Stimulated activated CD8-positive, alpha-beta memory T cell treated with anti-CD3 and anti-CD28 coated beads, Interleukin-7, amount 100 ng/mL, for 24 hours (primary cell): ENCODE data around the gene MACROD2.

Source experiments
- DNase-seq: peaks from one replicate; pipeline ENCODE4 v3.0.0-alpha.2; 2020; ENCODE audit warnings: low read depth

The MACROD2 gene

DNA sequence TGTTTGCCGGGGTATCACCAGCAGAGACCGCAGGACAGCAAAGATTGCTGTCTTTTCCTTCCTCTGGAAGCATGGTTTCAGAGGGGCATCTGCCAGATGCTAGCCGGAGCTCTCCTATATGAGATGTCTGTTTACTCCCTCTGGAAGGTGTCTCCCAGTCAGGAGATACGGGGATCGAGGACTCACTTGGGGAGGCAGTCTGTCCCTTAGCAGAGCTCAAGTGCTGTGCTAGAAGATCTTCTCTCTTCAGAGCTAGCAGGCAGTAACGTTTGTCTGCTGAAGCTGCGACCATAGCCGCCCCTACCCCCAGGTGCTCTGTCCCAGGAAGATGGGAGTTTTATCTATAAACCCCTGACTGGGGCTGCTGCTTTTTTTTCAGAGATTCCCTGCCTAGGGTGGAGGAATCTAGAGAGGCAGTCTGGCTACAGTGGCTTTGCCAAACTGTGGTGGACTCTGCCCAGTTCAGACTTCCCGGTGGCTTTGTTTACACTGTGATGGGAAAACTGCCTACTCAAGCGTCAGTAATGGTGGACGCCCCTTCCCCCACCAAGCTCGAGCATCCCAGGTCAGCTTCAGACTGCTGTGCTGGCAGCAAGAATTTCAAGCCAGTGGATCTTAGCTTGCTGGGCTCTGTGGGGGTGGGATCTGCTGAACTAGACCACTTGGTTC, 475.0 kb downstream of the MACROD2 start:
- no peak for DNase-seq

DNA sequence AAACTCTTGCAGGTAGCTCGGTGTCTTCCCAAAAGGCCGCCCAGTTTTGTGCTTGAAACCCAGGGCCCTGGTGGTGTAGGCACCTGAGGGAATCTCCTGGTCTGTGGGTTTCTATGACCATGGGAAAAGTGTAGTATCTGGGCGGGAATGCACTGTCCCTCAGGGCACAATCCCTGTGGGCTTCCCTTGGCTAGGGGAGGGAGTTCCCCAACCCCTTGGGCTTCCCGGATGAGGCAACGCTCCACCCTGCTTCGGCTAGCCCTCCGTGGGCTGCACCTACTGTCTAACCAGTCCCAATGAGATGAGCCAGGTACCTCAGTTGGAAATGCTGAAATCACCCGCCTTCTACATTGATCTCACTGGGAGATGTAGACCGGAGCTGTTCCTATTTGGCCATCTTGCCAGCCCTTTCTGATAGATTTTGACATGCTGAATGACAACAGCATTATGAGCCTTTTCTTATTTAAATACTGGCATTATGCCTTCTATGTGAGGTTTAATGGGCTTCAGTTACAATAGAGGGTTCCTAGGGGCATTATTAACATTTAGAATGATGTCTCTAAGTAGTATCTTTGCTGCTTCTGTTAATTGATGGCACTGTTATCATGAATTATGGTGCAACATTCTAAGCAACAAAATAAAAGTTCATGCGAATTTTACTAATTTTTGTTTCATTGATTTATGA, 475.8 kb downstream of the MACROD2 start:
- no peak for DNase-seq

DNA sequence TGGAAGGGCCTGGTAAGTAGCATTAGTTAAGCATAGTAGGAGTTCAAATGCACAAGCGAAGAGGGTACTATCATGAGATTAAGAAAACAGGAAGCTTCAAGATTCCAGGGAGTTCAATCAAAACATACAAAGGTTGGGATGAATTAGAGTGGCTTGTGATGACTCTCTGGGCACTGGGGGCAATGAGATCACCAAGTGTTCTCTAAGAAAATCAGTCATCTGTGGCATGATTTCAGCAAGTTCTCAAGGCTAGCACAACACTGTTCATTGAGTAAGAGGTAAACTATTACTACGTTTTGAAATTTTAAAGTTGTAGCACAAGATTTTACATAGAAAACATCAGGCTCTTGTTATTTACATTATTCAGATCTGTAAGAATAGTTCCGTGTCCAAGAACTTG, 481.8 kb downstream of the MACROD2 start:
- no peak for DNase-seq

DNA sequence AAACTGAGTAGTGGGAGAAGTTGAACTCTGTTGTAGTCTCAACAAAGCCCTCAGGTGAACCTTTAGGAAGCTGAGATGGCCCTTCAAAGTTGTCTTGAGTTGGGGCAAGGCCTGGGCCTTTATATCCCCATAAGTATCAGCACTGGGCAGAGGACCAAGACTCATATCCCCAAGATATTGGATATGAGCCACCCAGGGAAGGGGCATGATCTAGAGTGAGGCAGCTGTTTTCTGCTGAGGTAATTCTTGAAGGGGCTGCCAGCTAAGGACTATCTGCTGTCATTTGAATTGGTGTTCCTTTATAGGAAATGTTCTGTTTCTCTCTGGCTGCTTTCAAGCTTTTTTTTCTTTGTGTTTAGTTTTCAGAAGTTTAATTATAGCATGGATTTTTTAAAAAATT, 482.8 kb downstream of the MACROD2 start:
- DNase-seq = no peak

DNA sequence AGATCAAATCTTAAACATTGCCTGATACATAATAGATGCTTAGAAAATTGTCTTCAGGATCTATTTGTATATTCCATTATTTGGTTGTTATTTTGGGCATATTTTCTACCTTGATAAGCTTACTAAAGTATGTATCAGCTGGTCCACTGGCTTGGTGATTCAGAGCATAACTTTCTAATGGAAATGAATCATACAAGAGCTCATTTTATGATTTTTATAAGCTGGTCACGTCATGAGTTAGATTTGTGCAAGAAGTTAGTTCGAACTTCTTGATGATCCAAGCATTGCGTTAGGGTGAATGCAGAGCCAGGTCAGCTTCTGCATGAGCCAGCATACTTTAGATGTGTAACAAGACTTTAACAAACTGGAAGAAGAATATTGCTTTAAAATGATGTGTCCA, 486.5 kb downstream of the MACROD2 start:
- no peak for DNase-seq

DNA sequence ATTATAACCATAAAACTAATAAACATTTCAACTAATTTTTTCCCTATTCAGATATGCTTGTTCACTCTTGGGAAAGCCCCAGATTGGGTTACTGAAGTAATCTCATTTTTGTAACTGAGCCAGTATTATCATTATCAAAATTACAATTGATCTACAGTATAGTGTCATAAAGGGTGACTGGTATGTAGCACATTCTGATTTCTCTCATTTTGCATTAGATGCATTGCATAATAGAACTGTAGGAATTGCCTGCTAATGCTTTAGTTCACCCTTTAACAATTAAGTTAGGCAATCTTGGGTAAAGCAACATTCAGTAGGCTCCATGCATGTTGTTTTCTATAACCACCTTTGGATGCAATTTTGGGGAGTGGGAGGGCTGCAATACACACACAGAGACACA, 492.9 kb downstream of the MACROD2 start:
- no peak for DNase-seq

DNA sequence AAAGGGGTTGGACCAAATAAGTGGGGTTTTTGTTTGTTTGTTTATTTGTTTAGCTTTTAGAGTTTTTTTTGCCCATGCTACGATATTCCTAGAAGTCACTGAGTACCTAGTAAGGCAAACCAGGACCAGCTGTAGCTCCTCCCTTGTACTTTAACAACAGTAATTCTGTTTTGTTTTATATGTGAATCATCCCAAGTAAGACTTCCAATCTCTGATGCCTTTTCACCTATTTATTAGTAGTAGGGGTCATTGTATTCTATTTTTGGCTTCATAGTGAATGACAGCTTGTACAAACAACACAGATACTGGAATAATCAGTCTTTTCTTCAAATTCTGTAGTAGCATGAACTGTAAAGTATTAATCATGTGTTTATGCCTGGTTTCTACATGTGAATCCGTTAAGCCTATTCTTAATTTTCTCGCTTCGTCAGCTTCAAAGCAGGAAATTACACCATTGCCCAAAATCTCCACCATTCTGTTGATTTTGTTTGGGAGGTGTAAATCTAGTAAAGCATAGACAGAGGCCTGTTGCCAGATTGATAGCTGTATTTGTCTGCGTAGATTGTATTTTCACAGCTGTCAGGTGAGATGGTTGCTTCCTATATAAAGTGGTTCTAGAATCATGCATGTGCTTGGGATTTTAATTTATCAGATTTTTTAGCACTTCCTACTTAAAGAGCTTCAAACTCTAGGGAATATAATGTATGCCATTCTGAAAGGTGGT, 493.6 kb downstream of the MACROD2 start:
- DNase-seq = no peak

DNA sequence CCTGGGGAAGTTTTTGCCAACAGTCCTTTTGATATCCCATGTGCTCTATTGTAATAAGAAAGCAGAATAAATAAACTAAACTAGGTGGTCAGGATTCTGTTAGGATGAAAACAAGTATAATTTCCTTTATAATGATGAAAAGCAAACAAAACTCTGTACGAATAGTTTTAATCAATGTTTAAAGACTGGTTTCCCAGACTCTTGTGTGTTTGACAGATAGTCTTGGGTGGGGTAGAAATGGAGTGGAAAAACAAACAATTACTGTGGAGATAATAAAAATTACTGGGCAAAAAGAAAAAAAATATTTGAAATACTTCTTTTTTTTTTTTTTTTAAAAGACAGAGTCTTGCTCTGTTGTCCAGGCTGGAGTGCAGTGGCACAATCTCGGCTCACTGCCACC, 494.2 kb downstream of the MACROD2 start:
- no peak for DNase-seq

DNA sequence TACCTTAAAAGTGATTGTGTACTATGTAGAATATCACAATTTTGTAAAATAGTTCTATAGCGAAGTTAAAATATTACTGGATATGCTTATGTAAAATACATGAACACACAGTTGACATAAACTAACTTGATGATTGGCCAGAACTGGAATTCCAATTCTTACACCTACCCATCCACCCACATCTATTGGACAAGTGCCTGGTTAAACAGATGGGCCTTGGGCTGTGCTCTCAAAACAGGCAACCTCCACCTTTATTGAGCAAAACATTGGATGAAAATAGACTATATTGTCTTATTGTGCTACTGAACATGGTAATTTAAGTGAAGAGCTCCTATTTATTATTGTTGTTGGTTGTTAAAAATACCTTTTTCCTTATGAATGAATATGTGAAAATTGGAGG, 496.1 kb downstream of the MACROD2 start:
- DNase-seq = no peak

DNA sequence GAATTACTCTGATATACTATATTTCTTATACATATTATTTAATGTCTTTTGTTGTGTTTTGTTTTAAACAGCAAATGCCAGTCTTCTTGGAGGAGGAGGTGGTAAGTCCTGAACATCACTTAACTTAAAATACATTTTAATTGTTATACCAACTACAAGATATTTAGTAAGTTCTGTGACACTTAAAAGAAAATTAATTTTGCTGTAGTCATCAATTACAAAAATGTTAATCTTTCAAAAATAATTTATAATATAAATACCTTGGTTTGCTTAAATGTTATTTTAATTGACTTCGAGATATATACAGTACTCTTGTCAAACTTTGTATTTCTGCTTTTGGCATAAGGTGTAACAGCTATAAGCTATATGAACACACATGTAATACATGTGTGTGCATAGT, 498.1 kb downstream of the MACROD2 start:
- no peak for DNase-seq

DNA sequence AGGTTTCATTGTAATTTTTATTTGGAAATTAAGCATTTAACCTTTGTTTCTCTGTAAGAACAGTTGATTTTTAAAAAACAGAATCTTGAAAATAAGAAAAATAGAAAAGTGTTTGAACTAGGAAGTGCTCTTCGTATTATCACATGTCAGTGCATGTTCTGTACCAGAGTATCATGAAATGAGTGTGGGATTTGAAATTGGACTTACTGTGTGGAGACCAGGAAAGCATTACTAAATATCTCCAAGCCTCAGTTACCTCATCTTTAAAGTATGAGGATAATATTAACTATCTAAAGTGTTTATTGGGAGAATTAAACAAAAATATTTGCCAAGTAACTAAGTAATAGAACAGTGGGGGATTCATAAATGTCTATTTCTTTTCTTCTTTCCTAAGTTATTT, 499.0 kb downstream of the MACROD2 start:
- DNase-seq = no peak

DNA sequence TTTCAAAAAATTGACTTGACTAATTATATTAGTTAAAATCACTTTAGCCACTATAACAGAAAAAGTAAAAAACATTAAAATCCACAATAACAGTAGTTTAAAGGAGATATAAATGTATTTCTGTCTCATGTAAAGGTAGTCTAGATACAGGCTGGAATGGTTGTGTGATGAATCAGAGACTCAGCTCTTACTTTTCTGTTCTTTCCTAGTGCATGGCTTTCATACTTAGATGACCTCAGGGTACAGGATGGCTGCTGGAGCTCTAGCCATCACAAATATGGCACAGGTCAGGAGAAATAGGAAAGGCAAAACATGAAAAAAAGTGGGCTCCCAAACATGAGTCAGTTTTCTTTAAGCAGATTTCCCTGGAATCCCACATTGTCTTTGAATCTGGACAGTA, 499.8 kb downstream of the MACROD2 start:
- DNase-seq = no peak

DNA sequence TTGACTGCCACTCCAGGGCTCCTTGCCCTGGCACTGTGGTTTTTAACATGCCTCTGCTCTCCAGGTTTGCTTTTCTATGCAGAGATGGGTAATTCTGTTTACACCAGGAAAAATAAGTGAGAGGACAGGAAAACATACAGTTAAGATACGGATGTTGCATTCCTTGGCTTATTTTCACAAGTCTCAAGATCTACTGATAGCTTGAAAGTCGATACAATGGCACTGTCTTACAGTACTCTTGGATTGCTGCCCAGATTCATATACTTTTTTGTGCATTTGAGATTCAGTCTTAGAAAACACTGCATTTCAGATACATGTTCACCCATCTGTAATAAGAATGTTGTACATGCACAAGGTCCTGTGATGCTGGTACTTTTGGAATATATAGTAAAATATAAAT, 501.7 kb downstream of the MACROD2 start:
- no peak for DNase-seq

DNA sequence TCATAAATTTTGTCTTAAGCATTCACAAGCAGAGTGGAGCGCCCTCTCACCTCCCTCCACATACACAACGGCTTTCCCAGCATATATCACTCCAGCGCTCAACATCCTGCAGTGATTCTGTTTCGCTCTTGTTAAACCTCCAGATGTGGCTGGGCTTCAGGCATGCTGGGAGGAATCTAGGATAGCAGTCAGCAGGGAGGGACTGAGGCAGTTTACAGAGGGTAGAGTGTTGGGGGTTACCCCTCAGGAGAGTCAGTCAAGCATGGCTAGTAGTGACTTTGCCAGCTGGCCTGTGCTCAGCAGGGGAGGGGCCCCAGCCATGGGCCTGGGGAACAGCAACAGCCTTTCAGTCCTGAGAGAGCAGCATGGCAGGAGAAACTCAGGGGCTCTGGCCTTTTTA, 503.5 kb downstream of the MACROD2 start:
- DNase-seq = no peak

DNA sequence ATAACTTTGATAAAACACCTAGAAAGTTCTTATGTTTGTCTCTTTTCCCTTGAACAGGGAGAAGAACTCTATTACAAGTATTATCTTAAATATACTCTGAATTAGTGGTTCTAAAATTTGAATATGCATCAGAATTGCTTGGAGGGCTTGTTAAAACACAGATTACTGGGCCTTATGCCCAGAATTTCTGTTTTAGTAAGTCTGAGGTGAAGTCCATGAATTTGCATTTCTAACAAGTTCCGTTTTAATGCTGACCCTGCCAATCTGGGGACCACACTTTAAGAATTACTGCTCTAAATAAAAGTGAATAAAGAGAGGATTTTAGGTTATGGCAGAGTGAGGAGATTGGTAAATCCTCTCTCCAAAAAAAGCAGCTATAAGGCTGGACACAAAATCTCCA, 510.2 kb downstream of the MACROD2 start:
- no peak for DNase-seq

DNA sequence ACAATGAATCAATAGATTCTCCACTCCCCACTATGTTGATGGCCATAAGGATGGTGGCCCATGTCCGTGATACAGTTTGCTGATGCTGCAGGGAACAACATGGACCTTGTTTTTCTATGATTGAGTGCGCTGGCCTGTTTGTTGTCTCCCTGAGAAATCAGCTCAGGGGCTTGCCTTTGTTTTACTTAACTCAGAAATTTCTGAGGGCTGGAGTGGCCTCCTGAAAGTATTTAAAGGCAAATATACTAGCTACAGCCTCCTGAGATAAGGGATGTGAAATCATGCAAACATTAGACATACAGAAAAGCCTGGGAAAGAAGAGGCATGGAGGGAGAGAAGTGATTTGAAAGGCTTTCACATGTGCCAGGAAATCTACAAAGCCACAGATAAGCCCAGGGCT, 512.4 kb downstream of the MACROD2 start:
- DNase-seq = no peak

DNA sequence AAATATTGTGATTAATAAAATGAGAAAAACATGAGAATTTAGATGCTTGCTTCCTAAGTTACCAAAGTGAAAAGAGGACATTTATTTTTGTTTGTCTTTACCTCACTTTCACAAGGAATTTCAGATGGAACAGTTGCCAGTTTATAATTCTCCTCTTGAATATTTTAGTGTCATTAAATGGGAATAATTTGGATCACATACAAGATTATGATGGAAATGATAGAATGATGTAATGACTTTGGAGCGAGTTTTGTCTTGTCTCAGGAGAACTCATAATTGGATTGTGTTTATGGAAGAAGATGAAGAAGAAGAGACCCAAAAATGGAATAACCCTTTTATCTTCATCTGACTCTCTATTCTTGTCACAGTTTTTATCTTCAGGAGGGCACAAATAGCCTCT, 515.0 kb downstream of the MACROD2 start:
- no peak for DNase-seq

DNA sequence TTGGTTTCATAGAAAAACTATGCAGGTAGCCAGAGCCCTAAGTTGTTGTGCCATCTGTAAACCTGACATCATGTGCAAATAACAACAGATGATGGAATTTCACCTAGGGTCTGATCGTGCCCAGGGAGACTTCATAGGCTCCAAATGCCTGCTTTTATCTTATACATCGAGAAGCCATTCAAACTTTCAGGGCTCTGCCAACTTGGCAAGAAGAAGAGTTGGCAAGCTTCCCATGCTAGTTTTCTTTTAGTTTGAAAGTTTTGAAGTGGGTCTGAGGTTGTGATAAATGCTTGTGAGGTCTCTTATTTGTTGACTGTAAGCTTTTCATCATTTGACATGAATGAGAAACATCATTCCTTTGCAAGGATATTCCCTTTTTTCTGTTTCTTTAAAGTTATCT, 517.5 kb downstream of the MACROD2 start:
- DNase-seq = no peak

DNA sequence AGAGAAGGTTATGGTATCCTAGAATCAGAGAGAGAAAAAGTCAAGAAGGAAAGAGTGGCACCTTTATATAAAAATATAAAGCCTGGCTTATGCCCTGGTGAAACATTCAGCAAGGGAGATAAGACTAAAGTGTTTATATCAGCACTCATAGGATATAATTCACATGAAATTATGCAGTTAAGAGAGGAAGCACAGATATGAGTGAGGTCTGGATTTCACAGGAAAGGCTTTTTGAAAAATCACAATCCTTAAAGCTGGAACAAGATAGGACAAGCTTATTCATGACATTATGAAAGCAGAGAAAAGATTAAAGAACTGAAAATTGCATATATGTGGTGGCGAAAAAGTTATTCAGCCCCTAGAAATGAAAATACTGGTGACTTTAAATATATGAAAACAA, 523.3 kb downstream of the MACROD2 start:
- no peak for DNase-seq

DNA sequence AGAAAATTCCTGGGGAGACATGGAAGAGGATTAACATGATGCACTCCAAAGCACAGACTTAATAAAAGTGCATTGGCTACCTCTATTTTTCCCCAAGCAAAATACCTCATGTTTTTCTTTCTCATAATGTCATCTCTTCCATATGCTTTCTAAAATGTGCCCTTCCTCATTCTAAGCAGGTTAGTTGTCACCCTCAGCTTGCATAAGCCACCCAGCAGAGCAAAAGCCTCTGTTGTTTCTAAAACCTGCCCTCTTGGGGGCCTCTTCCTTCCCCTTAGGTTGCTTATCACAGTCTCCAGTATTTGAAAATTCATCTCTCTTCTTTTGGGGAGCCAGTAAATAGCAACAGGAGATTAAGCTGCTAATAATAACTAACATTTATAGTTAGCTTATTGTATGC, 525.7 kb downstream of the MACROD2 start:
- no peak for DNase-seq

DNA sequence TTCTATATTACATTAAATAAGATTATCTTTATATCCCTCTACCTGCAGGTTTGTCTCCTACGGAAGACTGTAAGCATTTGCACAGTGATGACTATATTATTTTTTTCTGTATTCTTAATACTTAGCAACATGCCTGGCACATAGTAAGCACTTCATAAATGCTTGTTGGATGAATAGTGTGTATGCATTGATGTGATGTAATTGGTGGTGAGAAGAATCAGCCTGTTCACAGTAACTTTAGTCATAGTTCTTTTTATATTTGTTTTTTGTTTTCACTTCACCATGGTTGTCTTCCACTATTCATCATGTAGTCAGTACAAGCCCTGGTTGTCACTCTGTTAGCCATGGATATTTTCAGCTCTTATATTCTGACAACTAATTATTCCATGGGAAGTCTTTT, 526.1 kb downstream of the MACROD2 start:
- no peak for DNase-seq

DNA sequence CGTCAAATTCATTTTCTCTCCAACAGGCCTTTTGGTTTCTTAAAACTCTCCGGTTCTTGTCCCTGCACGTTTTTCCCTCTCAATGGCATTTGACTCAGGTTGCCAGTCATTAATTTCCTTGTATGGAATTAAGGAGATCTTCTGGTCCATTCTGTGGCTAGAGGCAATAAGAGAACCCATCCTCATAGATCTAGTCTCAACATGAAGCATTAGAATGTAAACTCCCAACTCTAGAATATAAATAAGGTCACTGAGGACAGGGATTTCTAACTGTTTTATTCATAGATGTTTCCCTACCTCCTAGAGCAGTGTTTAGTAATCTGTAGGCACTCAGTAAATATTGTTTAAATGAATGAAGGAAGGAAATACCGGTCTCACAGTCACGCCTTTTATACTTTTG, 527.3 kb downstream of the MACROD2 start:
- DNase-seq = no peak

DNA sequence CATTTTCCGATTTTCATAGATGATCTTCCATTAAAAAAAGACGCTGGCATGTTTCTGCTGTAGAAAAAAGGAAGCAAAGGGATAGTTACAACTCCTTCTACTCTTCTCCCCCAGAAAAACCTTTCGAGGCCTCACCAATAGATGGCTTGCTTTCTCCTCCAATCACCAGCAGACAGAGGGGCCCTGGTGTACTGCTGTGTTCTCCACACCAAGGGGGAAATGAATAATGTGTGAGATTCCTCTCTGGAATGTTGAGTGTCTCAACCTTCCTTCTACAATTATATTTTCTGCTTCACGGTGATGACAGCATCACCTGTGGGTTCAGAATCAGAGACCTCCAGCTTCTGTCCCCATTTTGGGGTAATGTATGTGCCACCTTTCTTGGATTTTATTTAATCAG, 527.8 kb downstream of the MACROD2 start:
- no peak for DNase-seq

DNA sequence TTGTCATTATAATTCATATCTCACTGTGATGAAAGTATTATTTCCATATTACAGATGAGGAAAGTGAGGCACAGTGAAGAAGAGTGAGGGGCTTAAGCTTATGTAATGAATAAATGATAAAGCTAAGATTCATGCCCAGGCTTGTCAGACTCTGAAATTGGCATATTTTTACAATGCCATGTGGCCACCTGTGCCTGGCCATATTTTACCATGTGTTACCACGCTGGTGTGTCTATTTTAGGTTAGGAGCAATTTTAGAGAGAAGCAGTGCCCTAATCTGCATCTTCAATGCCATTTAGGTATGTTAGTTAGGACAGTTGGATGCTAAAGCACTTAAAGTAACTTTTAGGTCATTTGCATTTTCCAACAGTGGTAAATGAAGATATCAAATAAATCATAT, 530.1 kb downstream of the MACROD2 start:
- no peak for DNase-seq
